Measurements from ENCODE around the gene EFCAB13.

DNA sequence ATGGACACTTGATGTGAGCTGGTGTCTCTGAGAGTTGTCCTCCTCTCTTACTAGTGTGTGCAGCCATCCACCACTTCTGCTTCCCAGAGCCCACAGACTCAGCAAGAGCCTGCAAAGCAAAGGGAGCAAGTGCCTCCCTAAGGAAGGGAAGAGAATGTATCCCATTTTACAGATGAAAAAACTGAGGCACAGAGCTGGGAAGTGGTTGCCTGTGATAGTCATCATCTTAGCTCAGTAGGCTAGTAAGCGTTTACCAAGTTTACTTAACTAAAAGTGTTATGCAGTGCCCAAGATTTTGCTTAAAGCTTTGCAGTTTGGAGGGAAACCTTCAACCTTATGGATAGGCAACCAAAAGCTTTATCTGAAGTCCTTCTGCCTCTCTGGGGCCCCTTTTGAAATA is 23.0 kb upstream of the EFCAB13 start:
- TF ChIP-seq CTCF (IDR thresholded peaks at IDR 0.05) (no peak), POLR2A (IDR thresholded peaks at IDR 0.05) (no peak)

Measured in adrenal gland (tissue), 5 donors.